HG02763 (cell line): ENCODE results near the gene PEAR1.
"Not testable (repeated sequence)": the region's sequence is repeated elsewhere in the genome, so short reads cannot be mapped to it uniquely, and the experiment has no call there.

Experiments used
- ATAC-seq: cut with Tn5 transposase; IDR thresholded peaks from one replicate; pipeline ENCODE4 v1.9.1; 2021; ENCODE audit warnings: mild to moderate bottlenecking, moderate library complexity; ENCODE audit not compliant: unreplicated experiment

The PEAR1 gene

GRCh38 chr1:156913809-156914387 lies 20.4 kb downstream of the PEAR1 start:
- ATAC-seq, result no peak

GRCh38 chr1:156914440-156914856 lies 20.9 kb downstream of the PEAR1 start:
- ATAC-seq, result no peak

- ATAC-seq, result no peak
Observed at GRCh38 chr1:156920233-156921052, 26.9 kb downstream of the PEAR1 start, which contains the start of gene LRRC71. Gene LRRC71 (plus strand): TSS chr1:156920632. CDS start chr1:156920804, 172 bp downstream.

GRCh38 chr1:156921053-156921529 lies 27.6 kb downstream of the PEAR1 start:
- no peak for ATAC-seq

- no peak for ATAC-seq
Observed at GRCh38 chr1:156922986-156923669, 29.6 kb downstream of the PEAR1 start.

- no peak for ATAC-seq
Observed at GRCh38 chr1:156923670-156924477, 30.4 kb downstream of the PEAR1 start.

GRCh38 chr1:156924478-156925153 lies 31.1 kb downstream of the PEAR1 start:
- no peak for ATAC-seq

GRCh38 chr1:156925154-156926010 lies 31.9 kb downstream of the PEAR1 start:
- ATAC-seq, result no peak

- no peak for ATAC-seq
Observed at GRCh38 chr1:156926175-156926574, 32.7 kb downstream of the PEAR1 start.

GRCh38 chr1:156926695-156927094 lies 33.2 kb downstream of the PEAR1 start:
- ATAC-seq, result not testable (repeated sequence)

- ATAC-seq, result no peak
Observed at GRCh38 chr1:156927215-156928042, 33.9 kb downstream of the PEAR1 start.

GRCh38 chr1:156928043-156928602 lies 34.6 kb downstream of the PEAR1 start:
- ATAC-seq, result no peak

GRCh38 chr1:156929596-156930238 lies 36.2 kb downstream of the PEAR1 start:
- no peak for ATAC-seq

- no peak for ATAC-seq
Observed at GRCh38 chr1:156930483-156930882, 37.0 kb downstream of the PEAR1 start.

- no peak for ATAC-seq
Observed at GRCh38 chr1:156931211-156931952, 37.9 kb downstream of the PEAR1 start.

GRCh38 chr1:156931974-156932710 lies 38.6 kb downstream of the PEAR1 start:
- ATAC-seq, result no peak
